ENCODE data around the gene CDAN1.

CDAN1 gene

GRCh38 chr15:42693496-42693895 is 43.4 kb downstream of the CDAN1 start:
- H3K27ac ChIP-seq = no peak overlapping the region
- H3K4me3 ChIP-seq = no peak overlapping the region
- no peak for TF ChIP-seq CTCF (IDR thresholded peaks at IDR 0.05)
- DNase-seq (ENCODE audit: low spot score) = no peak

GRCh38 chr15:42692997-42693396 is 43.9 kb downstream of the CDAN1 start:
- Histone ChIP-seq H3K27ac (no peak overlapping the region), H3K4me3 (no peak overlapping the region)
- TF ChIP-seq CTCF (IDR thresholded peaks at IDR 0.05) = no peak
- no peak for DNase-seq (ENCODE audit: low spot score)

DNA sequence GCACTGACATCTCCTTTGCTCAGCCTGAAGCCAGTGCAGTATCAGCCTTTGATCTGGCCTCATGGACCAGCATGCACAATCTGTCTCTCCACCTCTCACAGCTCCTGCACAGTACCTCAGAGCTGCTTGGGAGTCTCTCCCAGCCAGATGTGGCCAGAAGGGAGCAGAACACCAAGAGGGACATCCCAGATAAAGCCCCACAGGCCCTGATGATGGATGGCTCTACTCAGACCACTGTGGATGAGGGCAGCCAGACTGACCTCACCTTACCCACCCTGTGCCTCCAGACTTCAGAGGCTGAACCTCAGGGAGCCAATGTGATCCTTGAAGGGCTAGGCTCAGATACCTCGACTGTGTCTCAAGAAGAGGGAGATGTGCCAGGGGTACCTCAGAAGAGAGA is 44.4 kb downstream of the CDAN1 start:
- Histone ChIP-seq H3K27ac (no peak overlapping the region), H3K4me3 (no peak overlapping the region)
- DNase-seq (ENCODE audit: low spot score) = no peak
- no peak for TF ChIP-seq CTCF (IDR thresholded peaks at IDR 0.05)

GRCh38 chr15:42691770-42692169 is 45.2 kb downstream of the CDAN1 start:
- no peak for TF ChIP-seq CTCF (IDR thresholded peaks at IDR 0.05)
- DNase-seq (ENCODE audit: low spot score) = no peak
- H3K4me3 ChIP-seq = no peak overlapping the region
- no peak overlapping the region for H3K27ac ChIP-seq

DNA sequence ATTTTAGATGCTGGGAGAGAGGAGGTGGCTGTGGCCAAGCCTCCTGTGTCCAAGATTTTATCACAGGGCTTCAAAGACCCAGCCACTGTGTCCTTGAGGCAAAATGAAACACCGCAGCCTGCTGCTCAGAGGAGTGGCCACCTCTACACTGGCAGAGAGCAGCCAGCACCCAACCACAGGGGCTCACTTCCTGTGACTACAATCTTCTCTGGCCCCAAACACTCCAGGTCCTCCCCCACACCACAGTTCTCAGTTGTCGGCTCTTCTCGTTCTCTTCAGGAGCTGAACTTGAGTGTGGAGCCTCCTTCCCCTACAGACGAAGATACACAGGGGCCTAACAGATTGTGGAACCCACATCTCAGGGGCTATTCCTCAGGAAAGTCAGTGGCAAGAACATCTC is 45.6 kb downstream of the CDAN1 start:
- H3K4me3 ChIP-seq = no peak overlapping the region
- no peak overlapping the region for H3K27ac ChIP-seq
- no peak for DNase-seq (ENCODE audit: low spot score)
- no peak for TF ChIP-seq CTCF (IDR thresholded peaks at IDR 0.05)

DNA sequence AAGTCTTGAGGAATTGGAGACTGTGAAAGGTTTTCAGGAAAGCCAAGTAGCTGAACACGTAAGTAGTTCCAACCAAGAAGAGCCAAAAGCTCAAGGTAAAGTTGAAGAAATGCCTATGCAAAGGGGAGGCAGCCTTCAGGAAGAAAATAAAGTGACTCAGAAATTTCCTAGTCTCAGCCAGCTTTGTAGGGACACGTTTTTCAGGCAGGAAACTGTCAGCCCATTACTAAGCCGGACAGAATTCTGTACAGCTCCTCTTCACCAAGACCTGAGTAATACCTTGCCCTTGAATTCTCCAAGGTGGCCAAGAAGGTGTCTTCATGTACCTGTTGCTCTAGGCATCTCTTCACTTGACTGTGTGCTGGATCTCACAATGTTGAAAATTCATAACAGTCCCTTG is 48.6 kb downstream of the CDAN1 start:
- DNase-seq (ENCODE audit: low spot score) = no peak
- no peak for TF ChIP-seq CTCF (IDR thresholded peaks at IDR 0.05)
- Histone ChIP-seq H3K27ac (no peak overlapping the region), H3K4me3 (no peak overlapping the region)

- no peak for DNase-seq (ENCODE audit: low spot score)
- no peak for TF ChIP-seq CTCF (IDR thresholded peaks at IDR 0.05)
Observed at GRCh38 chr15:42687740-42688139, 49.2 kb downstream of the CDAN1 start.

More at GRCh38 chr15:42687740-42688139, 49.2 kb downstream of the CDAN1 start:
- H3K4me3 ChIP-seq = no peak overlapping the region
- no peak overlapping the region for H3K27ac ChIP-seq
